IPS-NIHi7 (cell line): ENCODE results near the gene RPL36A.
A peak's percentile ranks its signal among the peaks of the same experiment; 100 is the strongest.

Experiments
- DNase-seq: peaks from one replicate; pipeline ENCODE4 v3.0.0; 2012; ENCODE audit warnings: mixed read lengths; ENCODE audit errors: extremely low spot score

Gene RPL36A

GRCh38 chrX:101393530-101394305 lies 2.9 kb downstream of the RPL36A start:
- no peak for DNase-seq

GRCh38 chrX:101394372-101394771 lies 3.6 kb downstream of the RPL36A start:
- no peak for DNase-seq

GRCh38 chrX:101395789-101396188 lies 5.0 kb downstream of the RPL36A start:
- no peak for DNase-seq

- no peak for DNase-seq
Observed at GRCh38 chrX:101397779-101398178, 7.0 kb downstream of the RPL36A start.

- no peak for DNase-seq
Observed at GRCh38 chrX:101398694-101399093, 7.9 kb downstream of the RPL36A start.

- DNase-seq, result no peak
Observed at GRCh38 chrX:101399825-101400224, 9.0 kb downstream of the RPL36A start.

- DNase-seq, result no peak
Observed at GRCh38 chrX:101407167-101407747, 16.4 kb downstream of the RPL36A start.

GRCh38 chrX:101407748-101408531 lies 17.1 kb downstream of the RPL36A start, which contains the start of the genes GLA and HNRNPH2:
Gene GLA, minus strand, starts transcription at chrX:101407925. Its CDS starts 22 bp downstream, at chrX:101407903.
Gene HNRNPH2, plus strand, starts transcription at chrX:101408222. Its CDS starts 3,767 bp downstream, at chrX:101411989.
- peak; percentile 76 for DNase-seq

GRCh38 chrX:101408532-101408841 lies 17.7 kb downstream of the RPL36A start:
- no peak for DNase-seq

- no peak for DNase-seq
Observed at GRCh38 chrX:101409043-101409442, 18.2 kb downstream of the RPL36A start.

GRCh38 chrX:101410461-101410860 lies 19.6 kb downstream of the RPL36A start:
- no peak for DNase-seq

- DNase-seq, result no peak
Observed at GRCh38 chrX:101411984-101412383, 21.2 kb downstream of the RPL36A start.

GRCh38 chrX:101415180-101416145 lies 24.7 kb downstream of the RPL36A start:
- DNase-seq, result peak; percentile 48

- no peak for DNase-seq
Observed at GRCh38 chrX:101416691-101417090, 25.9 kb downstream of the RPL36A start.

- no peak for DNase-seq
Observed at GRCh38 chrX:101417190-101417589, 26.4 kb downstream of the RPL36A start.

- peak; percentile 59 for DNase-seq
Observed at GRCh38 chrX:101417981-101418841, 27.4 kb downstream of the RPL36A start.

GRCh38 chrX:101419489-101419888 lies 28.7 kb downstream of the RPL36A start:
- no peak for DNase-seq

- no peak for DNase-seq
Observed at GRCh38 chrX:101427954-101428353, 37.1 kb downstream of the RPL36A start.

GRCh38 chrX:101429934-101430333 lies 39.1 kb downstream of the RPL36A start:
- no peak for DNase-seq

- DNase-seq, result no peak
Observed at GRCh38 chrX:101430457-101431078, 39.8 kb downstream of the RPL36A start.
